ENCODE measurements around the gene TRPV3.
"Not testable (repeated sequence)": the region's sequence is repeated elsewhere in the genome, so short reads cannot be mapped to it uniquely, and the experiment has no call there.

Gene TRPV3

GRCh38 chr17:3557768-3558583 lies at the start of gene TRPV3:
Gene TRPV3, minus strand, starts transcription at chr17:3557812. Its CDS starts 2,962 bp downstream, at chr17:3554850.
- no peak for DNase-seq

GRCh38 chr17:3603870-3604259 lies 46.3 kb upstream of the TRPV3 start:
- no peak for DNase-seq

- no peak for DNase-seq
Measured at GRCh38 chr17:3603119-3603869, 45.7 kb upstream of the TRPV3 start.

GRCh38 chr17:3602499-3602898 lies 44.9 kb upstream of the TRPV3 start:
- DNase-seq = no peak

GRCh38 chr17:3600529-3601205 lies 43.1 kb upstream of the TRPV3 start:
- no peak for DNase-seq

GRCh38 chr17:3598078-3598477 lies 40.5 kb upstream of the TRPV3 start:
- DNase-seq = no peak

GRCh38 chr17:3596804-3597464 lies 39.3 kb upstream of the TRPV3 start:
- DNase-seq = no peak

- no peak for DNase-seq
Measured at GRCh38 chr17:3594976-3595375, 37.4 kb upstream of the TRPV3 start.

GRCh38 chr17:3594051-3594800 lies 36.6 kb upstream of the TRPV3 start:
- DNase-seq = no peak

GRCh38 chr17:3593384-3593783 lies 35.8 kb upstream of the TRPV3 start:
- DNase-seq = no peak

GRCh38 chr17:3592216-3592860 lies 34.7 kb upstream of the TRPV3 start:
- DNase-seq = no peak

GRCh38 chr17:3590768-3591167 lies 33.2 kb upstream of the TRPV3 start:
- no peak for DNase-seq

GRCh38 chr17:3590231-3590630 lies 32.6 kb upstream of the TRPV3 start:
- no peak for DNase-seq

- DNase-seq = no peak
Measured at GRCh38 chr17:3589784-3590183, 32.2 kb upstream of the TRPV3 start.

- DNase-seq = no peak
Measured at GRCh38 chr17:3585826-3586225, 28.2 kb upstream of the TRPV3 start.

GRCh38 chr17:3583456-3583855 lies 25.8 kb upstream of the TRPV3 start:
- no peak for DNase-seq

- no peak for DNase-seq
Measured at GRCh38 chr17:3582915-3583314, 25.3 kb upstream of the TRPV3 start.

- not testable (repeated sequence) for DNase-seq
Measured at GRCh38 chr17:3578667-3579066, 21.1 kb upstream of the TRPV3 start.

- DNase-seq = no peak
Measured at GRCh38 chr17:3576970-3577369, 19.4 kb upstream of the TRPV3 start.

- DNase-seq = no peak
Measured at GRCh38 chr17:3575511-3575910, 17.9 kb upstream of the TRPV3 start.

- no peak for DNase-seq
Measured at GRCh38 chr17:3574231-3574630, 16.6 kb upstream of the TRPV3 start.
